AG09319 (cell line): ENCODE results near the gene FOXL1.

ENCODE experiments used
- DNase-seq: peaks from one replicate; pipeline ENCODE4 v3.0.0-alpha.2; 2010; ENCODE audit warnings: low read depth; ENCODE audit errors: extremely low read depth
- CTCF ChIP-seq: IDR thresholded peaks from 2 replicates; pipeline ENCODE4 v1.5.1; 2011; ENCODE audit warnings: low read depth, mild to moderate bottlenecking, inconsistent platforms, low read length, moderate library complexity

Gene FOXL1

GRCh38 chr16:86574646-86575045 lies 3.7 kb upstream of the FOXL1 start:
- TF ChIP-seq CTCF, result no peak
- no peak for DNase-seq

- TF ChIP-seq CTCF, result no peak
- no peak for DNase-seq
Measured at GRCh38 chr16:86575095-86575685, 3.2 kb upstream of the FOXL1 start.

GRCh38 chr16:86575754-86576557 lies 2.4 kb upstream of the FOXL1 start:
- DNase-seq, result peak; percentile 79
- TF ChIP-seq CTCF, result peak; percentile 82

- no peak for TF ChIP-seq CTCF
- DNase-seq, result no peak
Measured at GRCh38 chr16:86576591-86577313, 1.6 kb upstream of the FOXL1 start.

GRCh38 chr16:86577314-86577971 lies 906 bp upstream of the FOXL1 start:
- DNase-seq, result no peak
- TF ChIP-seq CTCF, result no peak

GRCh38 chr16:86578611-86579267 lies 390 bp downstream of the FOXL1 start:
- no peak for TF ChIP-seq CTCF
- no peak for DNase-seq
